Dorsolateral prefrontal cortex (tissue), 118 donors: Measurements from ENCODE around the gene EMC10. TPM values are rescaled to one million over a fixed set of nuclear protein-coding genes. Genes with fewer than 3 reads are reported as not detected.

Experiments used
- total RNA-seq, 120 experiments: library from RNA; stranded (reverse); gene quantifications; one replicate each; pipeline versions ENCODE4 v1.2.3 to v1.2.4, GENCODE V29; 2022

The EMC10 gene
- total RNA-seq, 120 experiments from 2014 or later = 54.6 to 147 (median 79.1) TPM

Other genes with a start within 250 kb of the EMC10 start
- gene KCNC3, start 147.1 kb upstream of the EMC10 start, total RNA-seq = 10 to 100 TPM; 15.1 to 99.8 (median 56.4) TPM
- gene NAPSA, start 110.9 kb upstream of the EMC10 start, total RNA-seq = 1 to 10 TPM in 101 of 120 experiments, under 1 TPM in 19; 0.28 to 5.4 (median 1.8) TPM
- gene NR1H2, start 100.0 kb upstream of the EMC10 start, total RNA-seq = 10 to 100 TPM; 47.4 to 83.8 (median 64.3) TPM
- 10 to 100 TPM in 85 of 120 experiments, 1 to 10 TPM in 35; 4.5 to 21.9 (median 12.2) TPM for gene POLD1, start 92.2 kb upstream of the EMC10 start, total RNA-seq
- 1 to 10 TPM in 1 of 120 experiments, under 1 TPM in 28, not detected in 91; 0.07 to 1.1 (median 0.35) TPM for gene SPIB, start 57.6 kb upstream of the EMC10 start, total RNA-seq
- 1 to 10 TPM in 27 of 120 experiments, under 1 TPM in 68, not detected in 25; 0.11 to 3.3 (median 0.65) TPM for gene MYBPC2, start 43.6 kb upstream of the EMC10 start, total RNA-seq
- gene GARIN5A, start 341 bp downstream of the EMC10 start, total RNA-seq = 10 to 100 TPM in 28 of 120 experiments, 1 to 10 TPM in 92; 3.2 to 14.9 (median 8.0) TPM
- gene JOSD2, start 34.7 kb downstream of the EMC10 start, total RNA-seq = 10 to 100 TPM; 24.9 to 75.5 (median 41.2) TPM
- 10 to 100 TPM; 16.5 to 62.5 (median 34.2) TPM for gene ASPDH, start 37.4 kb downstream of the EMC10 start, total RNA-seq
- gene LRRC4B, start 91.9 kb downstream of the EMC10 start, total RNA-seq = 100 to 1,000 TPM; 126 to 330 (median 166) TPM
- 10 to 100 TPM; 10.7 to 56.7 (median 35.9) TPM for gene SYT3, start 163.4 kb downstream of the EMC10 start, total RNA-seq
- 10 to 100 TPM in 8 of 120 experiments, 1 to 10 TPM in 111, not detected in 1; 1.9 to 17.7 (median 5.7) TPM for gene C19orf81, start 172.9 kb downstream of the EMC10 start, total RNA-seq
- gene SHANK1, start 243.3 kb downstream of the EMC10 start, total RNA-seq = 100 to 1,000 TPM in 111 of 120 experiments, 10 to 100 TPM in 9; 40.4 to 290 (median 155) TPM
- gene CLEC11A, start 246.9 kb downstream of the EMC10 start, total RNA-seq = 10 to 100 TPM in 2 of 120 experiments, 1 to 10 TPM in 118; 3.2 to 10.3 (median 6.5) TPM